ENCODE measurements around the gene CLDN17. TPM values are rescaled to one million over a fixed set of nuclear protein-coding genes. Genes with fewer than 3 reads are reported as not detected.

The CLDN17 gene, protein sequence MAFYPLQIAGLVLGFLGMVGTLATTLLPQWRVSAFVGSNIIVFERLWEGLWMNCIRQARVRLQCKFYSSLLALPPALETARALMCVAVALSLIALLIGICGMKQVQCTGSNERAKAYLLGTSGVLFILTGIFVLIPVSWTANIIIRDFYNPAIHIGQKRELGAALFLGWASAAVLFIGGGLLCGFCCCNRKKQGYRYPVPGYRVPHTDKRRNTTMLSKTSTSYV
- not detected in 2 replicates for total RNA-seq

DNA sequence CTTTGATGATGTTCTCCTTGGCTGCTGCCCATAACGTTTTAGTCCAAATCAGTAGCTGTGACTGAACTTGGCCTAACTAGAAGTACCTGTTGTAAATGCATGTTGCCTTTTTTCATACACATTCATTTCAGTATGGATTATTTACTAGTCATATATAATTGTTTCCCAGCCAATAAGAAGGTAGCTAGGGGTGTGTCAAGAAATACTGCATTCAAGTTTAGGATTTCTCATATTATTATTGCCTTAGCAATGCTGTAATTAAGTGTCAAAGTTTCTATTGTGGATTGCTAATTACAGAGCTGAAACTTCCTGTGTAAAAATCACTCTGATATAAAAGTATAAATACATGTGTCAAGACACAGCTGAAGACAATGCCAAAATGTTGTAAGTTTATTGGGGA is at the start of gene CLDN17:
Gene CLDN17 (minus strand): TSS at position 101 of the 400 bp plus-strand sequence. CDS start 188 bp downstream, outside the sequence.

DNA sequence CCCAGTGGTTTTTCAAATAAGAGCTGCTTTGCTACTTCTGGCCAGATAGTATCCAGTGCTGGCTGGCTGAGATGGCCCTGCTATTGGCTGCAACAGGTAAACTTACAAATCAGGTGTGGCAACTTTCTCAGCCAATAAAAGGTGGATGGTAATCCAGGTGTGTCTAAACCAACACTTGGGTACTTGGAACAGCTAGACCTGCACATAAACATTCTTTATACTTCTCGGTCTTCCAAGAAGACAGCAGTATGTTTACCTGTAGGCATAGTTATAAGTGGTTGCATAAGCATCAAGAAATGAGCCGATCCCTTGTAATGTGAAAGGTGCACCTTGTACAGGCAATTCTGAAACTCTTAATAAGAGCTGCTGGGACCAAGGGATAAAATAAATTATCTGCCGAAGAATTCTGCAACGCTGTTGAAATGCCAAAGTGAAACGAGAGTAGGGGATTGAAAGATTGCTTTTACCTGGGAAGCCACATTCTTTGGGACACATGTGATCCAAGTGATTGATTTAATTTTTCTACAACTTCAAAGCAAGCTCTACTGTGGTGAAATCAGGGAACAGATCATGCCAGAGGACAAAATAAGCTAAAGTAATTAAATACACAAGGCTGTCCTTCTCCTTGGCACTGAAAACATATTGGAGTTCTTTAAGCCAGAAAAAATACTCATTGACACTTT is 49.6 kb upstream of the CLDN17 start, which contains the start of gene CLDN8:
Gene CLDN8 (minus strand): TSS at position 57 of the 683 bp plus-strand sequence. CDS start 172 bp downstream, outside the sequence.

Other genes starting within 250 kb of the CLDN17 start
- not detected in 2 replicates for gene GRIK1, start 226.8 kb downstream of the CLDN17 start, total RNA-seq
- gene CLDN8, start 49.3 kb upstream of the CLDN17 start, total RNA-seq, result not detected in 2 replicates
- gene KRTAP24-1, start 116.1 kb upstream of the CLDN17 start, total RNA-seq, result not detected in 2 replicates
- gene KRTAP25-1, start 122.7 kb upstream of the CLDN17 start, total RNA-seq, result not detected in 2 replicates
- not detected in 2 replicates for gene KRTAP26-1, start 153.5 kb upstream of the CLDN17 start, total RNA-seq
- gene KRTAP27-1, start 170.9 kb upstream of the CLDN17 start, total RNA-seq, result not detected in 2 replicates
- not detected in 2 replicates for gene KRTAP23-1, start 181.8 kb upstream of the CLDN17 start, total RNA-seq
- gene KRTAP13-2, start 205.5 kb upstream of the CLDN17 start, total RNA-seq, result not detected in 2 replicates
- not detected in 2 replicates for gene KRTAP13-1, start 229.2 kb upstream of the CLDN17 start, total RNA-seq